Cortex of kidney (tissue), 1 donor: ENCODE measurements around the gene RIC8B.
"Not testable (repeated sequence)": the region's sequence is repeated elsewhere in the genome, so short reads cannot be mapped to it uniquely, and the experiment has no call there.

ENCODE experiments used
- DNase-seq: peaks from one replicate; lab custom pipeline; 2025; lab: John Stamatoyannopoulos, UW

The RIC8B gene

DNA sequence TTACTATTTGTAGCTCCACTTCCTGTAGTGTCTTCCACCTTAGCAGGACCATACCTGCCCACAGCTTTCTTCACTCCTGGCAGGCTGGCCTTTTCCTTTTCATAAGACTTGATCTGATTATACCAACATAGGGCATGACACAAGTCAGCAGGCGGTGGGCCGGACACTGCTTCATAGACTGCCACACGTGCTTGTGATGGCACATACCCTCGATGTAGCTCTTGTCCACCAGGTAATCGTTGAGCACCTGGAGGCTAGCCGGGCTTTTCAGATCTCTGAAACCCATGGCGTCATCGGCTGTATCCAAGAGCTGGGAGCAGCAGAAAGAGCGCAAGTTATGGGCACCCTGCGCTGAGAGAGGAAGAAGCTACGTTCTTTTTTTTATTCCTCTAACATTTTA is 127.6 kb downstream of the RIC8B start:
- no peak for DNase-seq

DNA sequence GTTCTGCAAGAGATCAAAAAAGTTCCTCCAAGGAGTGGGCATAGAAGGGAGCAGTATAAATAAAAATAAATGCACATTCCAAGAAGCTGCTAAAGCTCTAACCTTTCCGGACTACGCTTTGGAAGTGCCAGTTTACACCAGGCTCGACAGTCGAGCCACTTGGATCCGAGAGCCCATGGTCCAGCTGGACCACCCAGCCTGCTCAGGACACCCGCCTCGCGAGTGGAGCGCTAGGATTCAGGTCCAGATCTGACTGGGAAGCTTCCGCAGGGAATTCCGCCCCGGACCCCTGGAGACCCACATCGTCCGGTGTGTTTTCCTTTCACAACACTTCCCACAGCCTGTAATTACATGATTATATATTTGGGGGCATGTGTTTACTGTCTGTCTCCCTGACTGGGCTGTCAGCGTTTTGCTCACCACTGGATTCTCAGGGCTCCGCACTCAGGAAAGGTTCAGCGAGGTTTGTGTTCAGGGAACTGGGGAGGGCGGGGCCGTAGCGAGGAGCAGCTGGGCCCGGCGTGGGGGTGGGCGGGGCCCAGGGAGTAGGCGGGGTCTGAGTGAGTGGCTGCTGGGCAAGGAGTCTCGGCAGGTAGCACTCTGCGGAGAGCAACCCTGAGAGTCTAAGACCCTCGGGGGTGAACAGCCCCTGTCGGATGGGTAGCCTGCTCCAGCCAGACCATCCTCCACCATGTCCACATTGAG is 128.9 kb downstream of the RIC8B start:
- DNase-seq, result no peak

DNA sequence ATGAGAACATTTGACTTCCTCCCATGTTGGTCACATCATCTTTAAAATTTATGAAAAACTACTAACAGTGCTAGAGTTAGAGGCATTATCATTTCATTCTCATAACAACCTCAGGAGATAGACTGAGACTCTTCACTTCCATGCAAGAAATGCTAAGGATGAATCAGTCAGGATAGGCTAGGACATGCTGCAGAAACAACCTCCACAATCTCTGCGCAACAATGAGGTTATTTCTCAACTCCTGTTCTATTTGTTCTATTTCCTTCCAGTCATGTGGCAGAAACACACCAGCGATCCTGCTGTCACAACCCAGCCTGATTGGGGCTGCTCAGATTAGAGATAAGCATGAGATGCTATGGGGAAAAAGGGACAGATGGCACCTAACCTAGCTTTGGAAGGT is 132.2 kb downstream of the RIC8B start:
- DNase-seq, result no peak

DNA sequence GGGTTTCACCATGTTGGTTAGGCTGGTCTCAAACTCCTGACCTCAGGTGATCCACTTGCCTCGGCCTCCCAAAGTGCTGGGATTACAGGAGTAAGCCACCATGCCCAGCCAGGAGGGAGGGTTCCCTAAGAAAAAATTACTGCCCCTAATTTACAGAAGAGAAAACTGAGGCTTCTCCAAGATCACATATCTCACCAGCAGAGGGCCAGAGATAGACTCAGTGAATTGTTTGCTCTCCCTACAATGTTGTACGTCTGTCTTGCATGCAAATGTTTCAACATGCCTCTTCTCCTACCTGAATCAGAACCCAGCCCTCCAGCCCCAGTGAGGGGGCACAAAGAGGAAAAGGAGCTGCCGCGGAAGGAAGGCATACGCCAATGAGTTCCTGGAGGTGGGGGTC is 132.9 kb downstream of the RIC8B start:
- DNase-seq, result no peak

DNA sequence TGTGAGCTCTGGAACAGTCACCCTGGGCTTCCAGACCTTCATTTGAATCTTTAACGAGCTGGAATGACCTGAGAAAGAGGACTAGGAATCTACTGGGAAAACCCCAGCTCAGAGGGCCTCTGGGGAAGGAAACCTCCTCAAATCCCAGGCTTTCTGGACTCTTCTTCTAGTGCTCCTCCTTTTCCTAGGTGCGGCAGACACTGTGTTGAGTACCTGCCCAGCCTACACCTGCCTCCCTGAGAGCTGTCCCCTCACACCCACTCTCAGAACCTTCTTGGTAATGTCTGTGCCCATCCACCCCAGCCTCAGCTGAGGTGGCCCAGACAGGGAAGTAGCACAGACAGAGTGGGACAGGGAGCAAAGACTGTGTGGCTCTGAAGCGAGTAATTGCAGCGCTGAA is 133.4 kb downstream of the RIC8B start:
- no peak for DNase-seq

DNA sequence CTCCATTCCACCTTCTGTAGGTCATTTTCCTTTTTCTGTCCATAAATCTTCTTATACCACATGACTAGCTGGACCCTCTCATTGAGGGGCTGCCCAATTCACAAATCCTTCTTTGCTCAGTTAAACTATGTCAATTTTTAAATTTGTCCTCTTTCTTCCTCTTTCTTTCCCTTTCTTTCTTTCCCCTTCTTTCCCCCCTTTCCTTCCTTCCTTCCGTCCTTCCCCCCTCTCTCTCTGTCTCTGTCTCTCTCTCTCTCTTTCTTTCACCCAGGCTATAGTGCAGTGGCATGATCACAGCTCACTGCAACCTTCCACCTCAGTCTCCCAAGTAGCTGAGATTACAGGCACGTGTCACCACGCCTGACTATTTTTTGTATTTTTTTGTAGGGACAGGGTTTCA is 134.1 kb downstream of the RIC8B start:
- DNase-seq, result no peak

DNA sequence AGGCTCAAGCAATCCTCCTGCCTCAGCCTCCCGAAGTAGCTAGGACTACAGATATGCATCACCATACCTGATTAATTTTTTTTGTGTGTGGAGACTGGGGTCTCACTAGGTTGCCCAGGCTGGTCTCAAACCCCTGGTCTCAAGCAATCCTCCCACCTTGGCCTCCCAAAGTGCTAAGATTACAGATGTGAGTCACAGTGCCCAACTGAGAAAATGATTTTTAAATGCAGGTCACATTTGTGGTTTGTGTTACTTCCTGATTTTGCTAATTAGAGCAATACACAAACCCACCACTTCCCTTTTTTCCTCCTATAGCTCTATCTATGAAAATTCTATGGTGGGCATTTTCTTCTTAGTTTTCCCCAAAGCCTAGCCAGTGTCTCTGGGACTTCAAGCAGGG is 135.7 kb downstream of the RIC8B start:
- DNase-seq, result no peak

DNA sequence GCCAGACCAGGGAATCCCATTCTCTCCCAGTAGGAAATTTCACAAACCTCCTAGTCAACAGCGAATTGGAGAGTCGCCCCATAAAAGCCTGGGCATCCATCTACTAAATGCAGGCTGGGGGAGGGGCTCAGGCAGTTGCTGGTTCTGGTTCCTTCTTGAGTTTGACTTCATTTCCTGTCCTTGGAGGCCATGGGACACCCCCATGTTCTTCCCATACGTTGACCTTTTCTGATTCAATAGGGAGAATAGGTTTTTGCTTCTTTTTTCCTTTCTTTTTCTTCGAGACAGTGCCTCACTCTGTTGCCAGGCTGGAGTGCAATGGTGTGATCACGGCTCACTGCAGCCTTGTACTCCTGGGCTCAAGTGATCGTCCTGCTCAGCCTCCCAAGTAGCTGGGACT is 137.1 kb downstream of the RIC8B start:
- DNase-seq, result no peak

DNA sequence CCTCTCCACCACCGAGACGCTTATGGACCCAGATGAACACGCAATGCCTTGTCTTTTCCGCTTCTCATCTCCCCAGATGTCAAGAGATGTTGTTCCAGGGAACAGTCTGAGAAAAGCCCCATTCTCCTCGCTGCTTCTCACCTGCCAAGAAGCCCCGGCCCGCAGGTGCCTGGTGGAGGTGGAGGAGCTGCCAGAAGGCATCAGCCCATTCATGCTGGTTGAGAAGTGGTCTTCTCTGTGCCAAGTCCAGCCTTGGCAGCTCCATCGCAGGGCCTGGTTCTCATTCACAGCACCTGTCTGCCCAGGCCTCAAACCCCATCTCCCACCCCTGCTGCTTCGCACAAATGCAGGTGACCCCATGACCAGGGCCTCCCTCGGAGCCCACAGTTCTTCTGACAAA is 139.0 kb downstream of the RIC8B start:
- no peak for DNase-seq

DNA sequence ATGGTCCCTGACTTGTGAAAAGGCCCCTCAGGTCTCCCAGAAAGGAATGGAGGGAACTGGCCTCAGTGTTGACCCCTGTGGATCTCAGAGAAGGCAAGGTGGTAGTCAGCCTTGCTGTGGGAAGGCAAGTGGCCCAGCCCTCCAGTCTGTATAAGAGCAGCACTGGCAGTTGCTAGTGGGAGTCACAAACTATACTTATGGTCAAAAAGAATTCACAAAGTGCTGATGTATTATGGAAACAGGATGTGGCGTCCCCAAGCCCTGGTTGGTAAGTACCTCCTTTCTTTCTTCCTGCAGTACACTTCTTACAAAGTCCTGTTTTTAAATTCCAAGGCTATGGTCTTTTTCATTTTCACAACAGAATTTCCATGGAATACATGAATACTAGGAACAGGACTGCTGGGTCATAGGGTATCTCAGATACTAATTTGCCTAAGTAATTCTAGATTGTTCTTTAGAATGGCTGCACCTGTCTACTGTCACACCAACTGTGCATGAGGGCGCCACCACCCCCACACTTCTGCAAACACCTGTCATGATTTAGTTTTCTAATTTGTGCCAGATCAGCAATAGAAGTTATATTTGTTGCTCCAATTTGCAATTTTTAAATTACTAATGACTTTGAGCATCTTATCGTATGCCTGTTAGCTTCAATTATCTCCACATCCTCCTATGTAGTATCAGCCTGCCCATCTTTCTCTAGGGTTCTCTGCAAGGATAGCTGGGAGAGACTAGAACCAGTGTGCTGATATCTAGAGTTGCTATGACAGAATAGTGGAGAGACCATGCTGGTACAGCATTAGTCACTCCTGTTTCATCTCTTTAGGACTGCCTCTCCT is 140.5 kb downstream of the RIC8B start:
- DNase-seq, result no peak

DNA sequence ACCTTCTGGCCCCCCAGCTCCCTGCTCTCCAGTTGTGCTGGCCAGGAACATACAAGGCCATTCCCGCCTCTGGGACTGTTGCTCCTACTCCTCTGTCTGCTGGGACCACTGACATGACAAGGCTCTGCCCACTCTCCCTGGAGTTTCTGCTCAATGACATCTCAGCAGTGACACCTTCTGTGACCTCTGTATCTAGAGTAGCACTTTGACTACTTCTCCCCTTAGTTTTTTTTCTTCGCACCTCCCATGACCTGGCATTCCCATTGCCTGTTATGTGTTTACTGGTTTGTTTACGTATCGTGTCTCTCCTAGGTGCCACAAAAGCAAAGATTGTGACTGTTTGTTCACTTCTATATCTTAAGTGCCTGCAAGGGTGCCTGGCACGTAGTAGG is 141.1 kb downstream of the RIC8B start:
- DNase-seq, result no peak

DNA sequence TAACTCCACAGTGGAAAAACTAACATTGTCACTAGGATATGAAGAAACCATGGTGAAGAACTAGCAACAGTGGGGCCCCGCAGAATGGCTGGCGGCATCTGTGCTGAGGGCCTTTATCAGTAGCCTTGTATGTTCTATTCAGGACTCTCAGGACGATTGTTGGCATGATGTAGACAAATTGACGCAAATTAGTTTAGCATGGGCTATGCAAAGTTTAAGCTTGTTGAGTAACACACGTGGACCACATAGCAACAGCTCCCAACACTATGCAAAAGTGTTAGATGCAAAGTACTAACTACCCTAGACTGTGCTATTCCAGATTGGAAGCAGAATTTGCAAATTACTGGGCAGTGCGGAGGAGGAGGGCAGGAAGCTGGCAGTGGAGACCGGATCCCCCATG is 143.0 kb downstream of the RIC8B start:
- no peak for DNase-seq

DNA sequence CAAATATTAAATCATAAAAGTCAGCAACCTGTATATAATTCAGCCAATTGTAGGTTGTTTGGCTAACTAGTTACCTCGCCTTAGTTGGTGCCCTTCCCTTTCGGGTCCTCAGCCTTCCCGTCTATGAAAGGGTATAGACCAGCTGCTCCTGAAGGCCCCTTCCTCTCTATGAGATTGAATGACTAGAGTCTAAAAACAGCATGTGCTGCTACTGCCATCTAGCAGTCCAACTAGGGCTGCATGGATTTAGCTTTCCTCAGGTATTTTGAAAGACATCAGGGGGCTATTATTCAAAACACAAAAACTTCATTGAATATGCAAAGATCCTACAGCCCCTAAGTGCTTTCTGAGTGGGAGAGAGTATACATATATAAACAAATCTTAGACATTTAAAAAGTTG is 144.3 kb downstream of the RIC8B start:
- DNase-seq, result no peak

DNA sequence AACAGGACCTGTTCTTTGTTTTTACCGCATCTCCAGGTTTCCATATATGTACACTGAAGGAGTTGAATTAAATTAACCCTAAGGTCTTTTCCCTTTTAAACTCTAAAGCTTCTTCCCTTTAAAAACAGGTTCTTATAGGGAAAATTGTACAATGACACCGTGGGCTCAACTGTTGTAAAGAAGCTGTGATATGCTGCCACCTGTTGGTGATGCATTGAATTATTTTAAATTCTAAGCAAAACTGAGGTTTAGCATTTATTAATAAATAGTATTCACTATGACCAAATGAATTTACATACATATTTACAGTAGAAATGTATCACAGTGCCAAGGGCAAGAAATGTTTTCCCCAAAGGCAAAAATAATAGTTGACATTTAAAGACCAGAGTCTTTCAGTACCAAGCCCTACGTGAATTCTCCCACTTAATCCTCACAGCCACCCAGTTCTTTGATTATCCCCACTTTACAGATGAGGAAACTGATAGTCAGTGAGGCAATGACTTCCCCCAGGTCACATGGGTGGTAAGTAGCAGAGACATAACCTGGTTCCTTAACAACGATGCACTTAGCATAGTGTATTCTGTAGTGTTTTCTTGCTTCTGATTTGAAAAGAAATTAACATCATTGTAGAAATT is 145.5 kb downstream of the RIC8B start:
- no peak for DNase-seq

DNA sequence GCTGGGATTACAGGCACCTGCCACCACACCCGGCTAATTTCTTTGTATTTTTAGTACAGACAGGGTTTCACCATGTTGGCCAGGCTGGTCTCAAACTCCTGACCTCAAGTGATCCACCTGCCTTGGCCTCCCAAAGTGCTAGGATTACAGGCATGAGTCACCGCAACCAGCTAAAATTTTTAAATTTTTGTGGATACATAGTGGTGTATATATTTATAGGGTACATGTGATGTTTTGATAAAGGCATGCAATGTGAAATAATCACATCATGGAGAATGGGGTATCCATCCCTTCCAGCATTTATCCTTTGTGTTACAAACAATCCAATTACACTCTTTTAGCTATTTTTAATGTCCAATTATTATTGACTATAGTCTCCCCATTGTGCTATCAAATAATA is 147.5 kb downstream of the RIC8B start:
- not testable (repeated sequence) for DNase-seq

DNA sequence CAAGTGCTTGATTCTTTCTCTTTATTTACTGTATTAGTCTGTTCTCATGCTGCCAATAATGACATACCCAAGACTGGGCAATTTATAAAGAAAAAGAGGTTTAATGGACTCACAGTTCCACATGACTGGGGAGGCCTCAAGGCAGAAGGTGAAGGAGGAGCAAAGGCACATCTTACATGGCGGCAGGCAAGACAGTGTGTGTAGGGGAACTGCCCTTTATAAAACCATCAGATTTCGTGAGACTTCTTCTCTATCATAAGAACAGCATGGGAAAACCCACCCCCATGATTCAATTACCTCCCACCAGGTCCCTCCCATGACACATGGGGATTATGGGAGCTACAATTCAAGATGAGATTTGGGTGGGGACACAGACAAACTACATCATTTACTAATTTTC is 149.1 kb downstream of the RIC8B start:
- DNase-seq, result not testable (repeated sequence)

DNA sequence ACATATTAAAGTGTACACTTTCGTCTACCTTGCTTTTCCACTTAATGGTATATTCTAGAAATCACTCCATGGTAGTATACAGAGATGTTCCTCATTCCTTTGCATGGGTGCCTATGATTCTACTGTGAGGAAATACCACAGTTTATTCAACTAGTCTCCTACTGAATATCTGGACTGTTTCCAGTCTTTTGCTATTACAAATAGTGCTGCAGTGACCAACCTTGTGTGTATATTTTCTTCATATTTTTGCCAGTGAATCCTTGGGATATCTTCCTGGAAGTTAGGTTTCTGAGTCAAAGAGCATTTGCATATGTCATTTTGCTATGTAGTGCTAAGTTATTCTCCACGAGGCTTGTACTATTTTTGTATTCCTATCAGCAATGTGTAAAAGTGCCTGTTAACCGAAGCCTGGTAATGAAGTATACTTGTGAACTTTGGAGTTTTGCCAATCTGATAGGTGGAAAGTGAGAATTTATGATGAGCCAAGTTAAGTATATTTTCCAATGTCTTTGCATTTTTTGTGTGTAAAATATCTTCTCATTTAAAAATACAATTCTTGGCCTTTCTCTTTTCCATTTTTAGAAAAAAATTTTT is 149.9 kb downstream of the RIC8B start:
- no peak for DNase-seq

DNA sequence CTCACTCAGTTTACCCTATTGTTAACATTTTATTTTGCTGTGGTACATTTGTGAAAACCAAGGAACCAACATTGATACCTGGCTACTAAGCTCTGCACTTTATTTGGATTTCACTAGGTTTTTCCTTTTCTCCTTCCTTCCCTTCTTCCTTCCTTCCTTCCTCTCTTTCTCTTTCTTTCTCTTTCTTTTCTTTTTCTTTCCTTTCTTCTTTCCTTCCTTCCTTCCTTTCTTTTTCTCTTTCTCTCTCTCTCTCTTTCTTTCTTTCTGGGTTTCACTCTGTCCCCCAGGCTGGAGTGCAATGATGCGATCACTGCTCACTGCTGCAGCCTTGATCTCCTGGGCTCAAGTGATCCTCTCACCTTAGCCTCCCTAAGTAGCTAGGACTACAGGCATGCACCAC is 152.2 kb downstream of the RIC8B start:
- DNase-seq, result no peak

DNA sequence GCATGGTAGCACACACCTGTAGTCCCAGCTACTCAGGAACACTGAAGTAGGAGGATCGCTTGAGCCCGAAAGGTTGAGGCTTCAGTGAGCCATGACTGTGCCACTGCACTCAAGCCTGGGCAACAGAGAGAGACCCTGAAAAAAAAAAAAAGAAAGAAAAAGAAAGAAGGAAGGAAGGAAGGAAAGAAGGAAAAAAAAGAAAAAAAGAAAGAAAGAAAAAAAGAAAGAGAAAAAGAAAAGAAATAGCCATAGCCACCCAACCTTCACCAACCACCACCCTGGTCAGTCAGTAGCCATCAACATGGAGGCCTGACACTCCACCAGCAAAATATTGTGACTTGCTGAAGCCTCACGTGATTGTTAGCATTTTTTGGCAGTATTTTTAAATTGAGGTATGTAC is 159.8 kb downstream of the RIC8B start:
- no peak for DNase-seq
